Subcutaneous adipose tissue (tissue), 4 donors: Measurements from ENCODE around the gene THY1. TPM values are rescaled to one million over a fixed set of nuclear protein-coding genes. Genes with fewer than 3 reads are reported as not detected.

Source experiments
- CTCF ChIP-seq: fragments of 450-650 bp; IDR thresholded peaks from one replicate; pipeline ENCODE4 v1.5.1; 2016; ENCODE audit warnings: low read depth, mild to moderate bottlenecking, control low read depth, antibody characterized with exemption, moderate library complexity
- total RNA-seq, 4 donors: library from RNA; depleted of rRNA; stranded (reverse); fragments of >200 nt; gene quantifications; one replicate each; pipeline ENCODE4 v1.1.0, GENCODE V29; 2016

The THY1 gene
- total RNA-seq, 4 donors from 2014 or later: 11.3 to 39.4 (median 22.1) TPM

- TF ChIP-seq CTCF: no peak
Measured at GRCh38 chr11:119438599-119438998, 15.6 kb upstream of the THY1 start.

- no peak for TF ChIP-seq CTCF
Measured at GRCh38 chr11:119436711-119437110, 13.7 kb upstream of the THY1 start.

- no peak for TF ChIP-seq CTCF
Measured at GRCh38 chr11:119436093-119436492, 13.1 kb upstream of the THY1 start.

- TF ChIP-seq CTCF: no peak
Measured at GRCh38 chr11:119434591-119435330, 11.8 kb upstream of the THY1 start.

- TF ChIP-seq CTCF: no peak
Measured at GRCh38 chr11:119433358-119433725, 10.4 kb upstream of the THY1 start.

- no peak for TF ChIP-seq CTCF
Measured at GRCh38 chr11:119432484-119433357, 9.7 kb upstream of the THY1 start.

GRCh38 chr11:119431523-119431922 is 8.6 kb upstream of the THY1 start:
- TF ChIP-seq CTCF: no peak
